GM21367 (cell line): ENCODE measurements around the gene MRPL12.
A peak's percentile ranks its signal among the peaks of the same experiment; 100 is the strongest.
"Not testable (repeated sequence)": the region's sequence is repeated elsewhere in the genome, so short reads cannot be mapped to it uniquely, and the experiment has no call there.

ENCODE experiments used
- ATAC-seq: cut with Tn5 transposase; IDR thresholded peaks from one replicate; pipeline ENCODE4 v1.9.1; 2021; ENCODE audit not compliant: unreplicated experiment

MRPL12 gene

GRCh38 chr17:81702934-81703746 is at the start of gene MRPL12:
MRPL12 (plus strand) TSS chr17:81703367; CDS start chr17:81703502, 135 bp downstream.
- peak; percentile 67 for ATAC-seq

GRCh38 chr17:81655378-81656117 is 47.6 kb upstream of the MRPL12 start:
- ATAC-seq = no peak

- ATAC-seq = no peak
These were observed 46.9 kb upstream of the MRPL12 start, which contains the start of gene PDE6G for GRCh38 chr17:81656118-81656743. PDE6G (minus strand) TSS chr17:81656542; CDS start chr17:81653305, 3,237 bp downstream.

GRCh38 chr17:81656835-81657234 is 46.3 kb upstream of the MRPL12 start:
- ATAC-seq = no peak

- ATAC-seq = no peak
These were observed 44.1 kb upstream of the MRPL12 start for GRCh38 chr17:81659038-81659437.

- no peak for ATAC-seq
These were observed 42.7 kb upstream of the MRPL12 start for GRCh38 chr17:81660441-81660840.

GRCh38 chr17:81662002-81662401 is 41.2 kb upstream of the MRPL12 start:
- ATAC-seq = no peak

GRCh38 chr17:81664051-81664470 is 39.1 kb upstream of the MRPL12 start:
- no peak for ATAC-seq

- ATAC-seq = no peak
These were observed 37.7 kb upstream of the MRPL12 start for GRCh38 chr17:81665205-81666091.

GRCh38 chr17:81666092-81666341 is 37.1 kb upstream of the MRPL12 start:
- ATAC-seq = peak; percentile 9

GRCh38 chr17:81666342-81667191 is 36.6 kb upstream of the MRPL12 start, which contains the start of the genes CCDC137 and OXLD1:
CCDC137 (plus strand) TSS chr17:81666737; CDS start chr17:81666767, 30 bp downstream.
OXLD1 (minus strand) TSS chr17:81666605; CDS start chr17:81666577, 28 bp downstream.
- peak; percentile 80 for ATAC-seq

- no peak for ATAC-seq
These were observed 35.4 kb upstream of the MRPL12 start for GRCh38 chr17:81667754-81668153.

- ATAC-seq = no peak
These were observed 30.7 kb upstream of the MRPL12 start for GRCh38 chr17:81672504-81672903.

GRCh38 chr17:81672954-81673353 is 30.2 kb upstream of the MRPL12 start:
- ATAC-seq = no peak

- no peak for ATAC-seq
These were observed 29.5 kb upstream of the MRPL12 start for GRCh38 chr17:81673561-81674258.

- not testable (repeated sequence) for ATAC-seq
These were observed 27.5 kb upstream of the MRPL12 start for GRCh38 chr17:81675515-81676221.

GRCh38 chr17:81676906-81677305 is 26.3 kb upstream of the MRPL12 start:
- ATAC-seq = no peak

GRCh38 chr17:81680150-81680549 is 23.0 kb upstream of the MRPL12 start:
- no peak for ATAC-seq
